ENCODE measurements around the gene SPC24.
"Not testable (repeated sequence)": the region's sequence is repeated elsewhere in the genome, so short reads cannot be mapped to it uniquely, and the experiment has no call there.

SPC24 gene

DNA sequence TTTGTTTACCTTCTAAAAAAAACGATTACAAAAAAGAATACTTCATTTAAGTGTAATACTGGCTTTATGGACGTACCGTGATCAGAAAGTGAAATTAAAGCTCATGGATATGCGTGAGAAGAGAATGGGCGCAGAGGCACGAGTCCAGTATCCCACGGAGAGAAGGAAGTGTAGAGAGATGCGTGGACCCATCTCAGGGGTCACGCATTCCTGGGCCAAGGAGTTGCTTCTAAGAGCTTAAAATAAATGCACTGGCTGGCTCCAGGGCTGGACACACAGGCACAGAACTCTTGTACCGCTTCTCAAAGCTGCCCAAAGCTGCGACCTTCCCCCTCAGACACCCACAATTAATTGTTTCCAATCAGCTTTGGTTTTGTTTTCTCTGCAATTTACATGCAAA is 8.7 kb upstream of the SPC24 start:
- no peak for DNase-seq

DNA sequence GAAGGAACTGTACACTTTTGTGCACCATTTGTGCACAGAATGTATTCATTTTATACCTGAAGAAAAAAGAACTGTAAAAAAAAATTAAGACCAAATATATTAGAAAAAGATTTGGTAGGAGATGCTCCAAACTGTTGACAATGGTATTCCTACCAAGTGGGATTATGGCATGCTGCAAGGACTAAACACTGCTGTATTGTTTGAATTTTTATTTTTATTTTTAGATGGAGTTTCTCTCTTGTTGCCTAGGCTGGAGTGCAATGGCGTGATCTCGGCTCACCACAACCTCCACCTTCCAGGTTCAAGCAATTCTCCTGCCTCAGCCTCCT is 4.8 kb upstream of the SPC24 start:
- DNase-seq, result not testable (repeated sequence)

DNA sequence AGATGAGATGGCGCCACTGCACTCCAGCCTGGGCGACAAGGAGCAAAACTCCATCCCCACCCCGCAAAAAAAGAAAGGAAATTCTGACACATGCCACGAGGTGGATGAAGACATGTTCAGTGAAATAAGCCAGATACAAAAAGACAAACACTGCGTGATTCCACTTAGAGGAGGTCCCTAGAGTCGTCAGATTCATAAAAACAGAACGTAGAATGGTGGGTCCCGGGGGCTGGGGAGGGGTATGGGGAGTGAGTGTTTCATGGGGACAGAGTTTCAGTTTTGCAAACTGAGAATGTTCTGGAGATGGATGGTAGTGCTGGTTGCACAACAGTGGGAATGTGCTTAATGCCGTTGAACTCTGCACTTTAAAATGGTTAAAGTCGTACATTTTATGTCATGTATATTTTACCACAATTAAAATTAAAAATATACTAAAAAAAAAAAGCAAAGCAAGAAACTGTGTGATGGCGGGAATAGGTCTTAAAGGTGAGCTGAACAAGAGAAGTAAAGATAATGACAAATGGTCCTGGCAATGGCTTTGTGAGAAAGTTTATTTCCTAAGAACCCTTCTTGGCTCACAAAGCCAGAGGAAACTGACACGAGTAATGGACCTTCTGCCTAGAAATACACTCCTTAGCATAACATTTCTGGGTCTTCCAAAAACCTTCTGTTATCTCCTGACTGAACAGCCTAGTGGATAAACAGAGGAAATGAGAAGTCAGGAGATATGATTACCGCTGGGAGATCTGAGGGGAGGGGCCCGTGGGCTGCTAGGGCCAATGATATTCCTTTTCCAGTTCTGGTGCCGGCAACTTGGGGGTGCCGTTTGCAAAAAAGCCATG is 4.2 kb upstream of the SPC24 start:
- DNase-seq, result no peak

DNA sequence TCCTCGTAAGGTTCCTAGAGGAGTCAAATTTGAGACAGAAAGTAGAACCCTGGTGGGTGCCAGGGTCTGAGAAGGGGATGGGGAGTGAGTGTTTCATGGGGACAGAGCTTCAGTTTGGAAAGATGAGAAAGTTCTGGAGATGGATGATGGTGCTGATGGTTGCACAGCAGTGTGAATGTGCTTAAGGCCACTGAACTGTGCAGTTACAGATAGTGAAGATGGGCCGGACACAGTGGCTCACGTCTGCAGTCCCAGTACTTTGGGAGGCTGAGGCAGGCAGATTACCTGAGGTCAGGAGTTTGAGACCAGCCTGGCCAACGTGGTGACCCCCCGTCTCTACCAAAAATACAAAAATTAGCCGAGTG is 917 bp downstream of the SPC24 start:
- no peak for DNase-seq

DNA sequence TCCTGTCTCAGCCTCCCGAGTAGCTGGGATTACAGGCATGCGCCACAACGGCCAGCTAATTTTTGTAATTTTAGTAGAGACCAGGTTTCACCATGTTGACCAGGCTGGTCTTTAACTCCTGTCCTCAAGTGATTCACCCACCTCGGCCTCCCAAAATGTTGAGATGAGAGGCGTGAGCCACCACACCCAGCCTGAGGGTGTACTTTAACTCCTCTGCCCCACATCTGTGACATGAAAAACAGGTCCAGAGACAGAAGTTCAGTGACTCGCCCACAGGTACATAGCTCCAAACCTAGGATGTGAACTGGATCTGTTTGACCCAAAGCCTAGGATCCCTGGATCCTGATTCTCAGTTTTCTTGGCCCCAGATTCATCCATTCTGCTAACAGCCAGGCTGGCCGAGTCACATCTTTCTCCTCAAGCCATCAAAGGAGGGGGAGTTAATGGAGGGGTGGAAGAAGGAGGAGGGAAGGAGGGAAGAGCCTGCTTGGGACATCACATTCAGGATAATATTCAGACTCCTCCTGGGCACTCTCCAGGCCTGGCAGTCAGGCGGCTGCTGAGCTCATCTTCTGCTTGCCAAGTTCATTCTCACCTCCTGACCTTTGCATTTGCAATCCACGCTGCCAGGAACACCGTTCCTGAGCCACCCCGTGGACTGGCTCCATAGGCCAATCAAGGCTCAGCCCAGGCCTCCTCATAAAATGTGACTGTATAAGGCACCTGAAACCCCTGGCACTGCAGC is 3.1 kb downstream of the SPC24 start:
- no peak for DNase-seq

DNA sequence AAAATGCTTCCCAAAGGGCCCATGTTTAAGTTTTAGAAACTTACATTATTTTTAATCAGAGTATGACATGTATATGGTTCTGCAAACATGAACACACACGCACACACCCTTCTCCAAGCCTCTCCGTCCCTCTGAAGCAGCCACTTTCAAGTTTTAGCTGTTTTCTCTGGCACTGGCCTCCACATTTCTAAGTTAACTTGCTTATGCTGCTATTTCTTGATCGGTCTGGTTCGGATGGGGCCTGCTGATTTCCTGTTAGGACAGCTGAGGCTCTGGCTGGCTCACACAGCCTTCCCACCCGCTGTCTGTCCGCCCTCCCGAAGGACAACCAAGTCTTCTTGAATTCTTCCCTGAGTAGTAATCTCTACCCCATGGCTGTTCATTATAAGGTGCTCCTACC is 4.4 kb downstream of the SPC24 start:
- no peak for DNase-seq

DNA sequence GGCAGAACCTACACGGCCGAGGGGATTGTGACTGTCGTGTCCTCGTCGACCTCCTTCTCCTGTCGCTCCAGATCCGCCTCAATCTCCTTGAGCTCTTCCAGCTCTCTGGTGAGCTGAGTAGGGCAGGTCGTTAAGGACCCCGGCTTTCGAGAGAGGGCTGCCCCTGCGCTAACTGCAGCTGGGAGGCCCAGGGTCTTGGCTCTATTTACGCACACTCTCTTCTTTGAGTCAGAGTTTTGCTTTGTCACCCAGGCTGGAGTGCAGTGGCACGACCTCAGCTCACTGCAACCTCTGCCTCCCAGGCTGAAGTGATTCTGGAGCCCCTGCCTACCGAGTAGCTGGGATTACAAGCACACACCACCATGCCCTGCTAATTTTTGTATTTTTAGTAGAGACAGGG is 7.6 kb downstream of the SPC24 start:
- DNase-seq, result no peak

DNA sequence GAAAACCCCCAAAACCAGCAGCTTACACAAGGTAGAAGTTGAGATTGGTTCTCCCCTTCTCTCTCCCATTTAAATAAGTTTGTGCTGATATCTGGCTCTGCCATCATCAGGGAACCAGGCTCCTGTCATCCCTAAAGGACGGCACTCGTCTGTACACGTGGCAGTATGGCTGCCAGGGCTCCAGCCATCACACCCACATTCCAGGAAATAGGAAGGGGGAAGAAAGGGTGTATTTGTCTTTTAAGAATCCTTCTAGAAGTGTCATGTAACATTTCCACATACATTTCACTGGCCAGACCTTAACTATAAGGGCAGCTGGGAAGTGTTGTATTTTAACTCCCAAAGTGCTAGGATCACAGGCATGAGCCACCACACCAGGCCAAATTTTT is 10.1 kb downstream of the SPC24 start:
- no peak for DNase-seq

DNA sequence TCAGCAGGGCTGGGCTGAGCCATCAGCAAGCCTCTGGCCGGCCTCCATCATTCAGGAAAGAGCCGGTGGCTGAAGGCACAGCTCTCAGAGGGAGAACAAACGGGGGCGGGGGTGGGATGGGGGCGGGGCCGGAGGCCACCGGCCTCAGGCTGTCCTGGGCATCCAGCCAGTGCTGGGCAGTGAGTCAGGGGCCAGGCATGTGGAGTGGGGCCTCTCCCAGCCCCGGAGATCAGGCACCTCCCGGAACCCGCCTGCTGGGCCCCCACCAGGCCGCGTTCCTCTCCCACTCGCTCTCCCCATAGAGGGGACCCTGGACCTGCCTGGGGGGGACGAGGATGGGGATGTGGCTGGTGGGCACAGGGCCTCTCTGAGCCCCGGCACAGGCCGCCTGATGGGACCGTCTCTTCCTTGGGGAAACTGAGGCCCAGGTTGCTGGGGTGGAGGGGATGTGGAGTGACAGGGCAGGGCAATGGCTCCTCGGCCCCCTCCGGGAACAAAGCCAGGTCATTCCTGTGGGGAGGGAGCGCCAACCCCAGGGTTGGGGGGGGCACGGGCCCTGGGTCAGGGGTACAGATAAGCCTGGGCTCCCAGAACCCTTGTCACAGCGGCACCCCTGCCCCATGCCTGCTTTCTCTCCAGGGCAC is 12.9 kb downstream of the SPC24 start:
- no peak for DNase-seq

DNA sequence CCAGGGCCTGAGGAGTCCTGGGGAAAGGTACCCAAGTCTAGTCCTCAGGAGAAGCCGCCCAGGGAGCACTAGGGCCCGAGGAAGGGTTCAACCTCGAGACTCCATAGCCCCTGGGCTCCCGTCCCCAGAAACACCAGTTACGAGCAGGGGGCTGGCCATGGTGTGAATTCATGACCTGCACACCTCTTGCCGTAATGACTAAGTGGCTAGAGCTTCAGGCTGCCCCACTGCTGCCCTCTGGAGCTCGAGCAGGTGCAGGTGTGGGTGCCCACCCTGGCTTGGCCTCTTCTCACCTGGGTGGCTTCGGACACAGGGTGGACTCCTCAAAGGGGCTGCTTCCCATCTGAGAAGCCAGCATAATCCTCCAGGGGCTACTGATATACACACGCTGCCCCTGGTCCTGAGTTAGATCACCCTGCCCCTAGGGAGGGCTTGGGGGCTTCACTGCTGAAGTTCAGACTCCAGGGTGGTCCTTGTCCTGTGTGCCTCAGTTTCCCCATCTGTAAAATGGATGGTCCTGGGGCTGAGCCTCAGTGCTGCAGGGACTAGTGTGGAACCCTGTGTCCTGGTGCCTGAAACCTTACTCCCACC is 13.6 kb downstream of the SPC24 start:
- no peak for DNase-seq

DNA sequence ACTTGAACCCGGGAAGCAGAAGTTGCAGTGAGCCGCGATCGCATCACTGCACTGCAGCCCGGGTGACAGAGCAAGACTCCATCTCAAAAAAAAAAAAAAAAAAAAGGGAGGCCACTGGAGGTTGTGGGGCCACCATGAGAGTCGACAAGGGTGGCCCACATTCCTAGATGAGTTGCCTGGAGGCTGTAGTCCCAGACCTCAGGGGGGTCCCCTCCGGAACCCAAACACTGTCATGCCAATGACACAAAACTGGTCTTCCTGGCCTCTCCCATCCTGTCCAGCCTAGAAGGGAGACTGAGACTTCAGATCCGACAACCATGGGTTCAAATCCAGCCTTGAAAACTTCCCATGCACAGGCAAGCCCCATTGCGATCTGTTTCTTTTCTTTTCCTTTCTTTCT is 14.7 kb downstream of the SPC24 start:
- DNase-seq, result no peak

DNA sequence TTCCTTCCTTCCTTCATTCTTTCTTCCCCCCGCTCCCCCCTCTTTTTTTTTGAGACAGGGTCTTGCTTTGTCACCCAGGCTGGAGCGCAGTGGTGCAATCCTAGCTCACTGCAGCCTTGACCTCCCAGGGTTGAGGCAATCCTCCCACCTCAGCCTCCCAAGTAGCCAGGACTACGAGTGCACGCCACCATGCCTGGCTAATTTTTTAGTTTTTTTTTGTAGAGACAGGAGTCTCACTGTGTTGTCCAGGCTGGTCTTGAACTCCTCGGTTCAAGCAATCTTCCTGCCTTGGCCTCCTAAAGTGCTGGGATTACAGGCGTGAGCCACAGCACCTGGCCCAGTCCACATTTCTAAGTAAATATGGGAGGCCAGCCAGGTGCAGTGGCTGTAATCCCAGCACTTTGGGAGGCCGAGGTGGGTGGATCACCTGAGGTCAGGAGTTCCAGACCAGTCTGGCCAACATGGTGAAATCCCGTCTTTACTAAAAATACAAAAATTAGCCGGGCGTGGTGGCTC is 15.5 kb downstream of the SPC24 start:
- not testable (repeated sequence) for DNase-seq

DNA sequence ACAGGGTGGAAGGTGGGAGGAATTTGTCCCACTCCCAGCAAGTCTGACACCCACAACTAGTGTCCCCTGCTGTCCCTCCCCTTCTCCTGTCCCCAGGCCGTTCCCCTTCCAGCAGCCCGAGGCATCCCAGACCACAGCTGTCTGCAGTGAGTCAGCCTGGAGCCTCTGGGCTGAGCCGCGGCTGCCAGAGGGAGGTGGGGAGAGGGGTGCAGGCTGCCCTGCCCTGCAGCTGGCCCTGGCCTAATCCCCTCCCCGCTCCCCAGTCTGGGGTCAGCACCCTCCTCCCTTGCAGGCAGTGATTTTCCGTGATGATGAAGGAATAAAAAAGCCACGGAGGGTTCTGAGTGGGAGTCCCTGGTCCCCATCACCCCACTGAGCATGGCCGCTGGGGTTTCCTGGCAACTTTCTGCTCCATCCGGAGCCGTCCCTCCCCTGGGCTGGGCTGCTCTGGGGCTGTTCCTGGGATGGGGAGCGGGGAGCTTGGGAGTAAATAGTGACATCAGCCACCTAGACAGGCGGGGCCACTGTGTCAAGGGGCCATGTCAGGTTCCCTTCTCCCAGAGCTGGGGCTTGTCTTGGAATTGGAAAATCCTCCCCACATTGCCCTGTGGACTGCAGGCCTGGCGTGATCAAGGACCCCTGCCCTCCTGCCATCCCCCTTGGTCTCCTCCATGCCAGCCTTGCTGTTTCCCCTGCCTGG is 16.8 kb downstream of the SPC24 start:
- DNase-seq, result peak; percentile 63

DNA sequence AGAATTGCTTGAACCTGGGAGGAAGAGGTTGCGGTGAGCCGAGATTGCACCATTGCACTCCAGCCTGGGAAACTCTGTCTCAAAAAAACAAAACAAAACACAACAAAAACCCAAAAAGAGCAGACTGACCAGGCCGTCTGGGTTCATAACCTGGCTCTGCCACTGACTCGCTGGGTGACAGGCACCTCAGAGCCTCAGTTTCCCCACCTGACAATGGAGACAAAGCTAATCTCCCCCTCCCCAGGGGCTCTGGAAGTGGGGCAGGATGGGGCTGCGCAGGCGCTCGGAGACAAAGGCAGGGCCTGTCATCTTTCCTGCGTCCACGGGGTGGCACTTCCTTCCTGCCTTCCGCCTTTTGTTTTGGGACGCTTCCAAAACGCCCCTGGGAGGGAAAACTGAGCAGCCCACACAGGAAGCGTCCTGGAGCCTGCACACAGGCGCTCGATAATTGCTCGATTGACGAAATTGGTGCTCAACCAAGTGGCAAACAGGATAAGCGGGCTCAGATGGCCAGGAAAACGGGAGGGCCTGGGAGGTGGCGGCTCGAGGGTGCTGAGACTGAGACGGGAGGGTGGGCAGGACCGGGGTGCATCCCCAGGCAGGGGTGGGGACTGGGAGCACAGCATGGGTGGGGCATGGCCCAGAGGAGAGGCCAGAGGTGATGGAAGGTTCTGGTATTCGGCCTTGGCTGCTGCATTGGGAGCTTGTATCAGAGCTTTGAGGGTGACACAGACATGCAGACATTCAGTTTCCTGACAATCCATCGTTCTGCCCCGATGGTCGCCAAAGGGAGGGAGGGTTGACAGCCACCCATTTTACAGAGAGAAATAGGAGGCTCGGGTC is 17.8 kb downstream of the SPC24 start:
- DNase-seq, result peak; percentile 85

DNA sequence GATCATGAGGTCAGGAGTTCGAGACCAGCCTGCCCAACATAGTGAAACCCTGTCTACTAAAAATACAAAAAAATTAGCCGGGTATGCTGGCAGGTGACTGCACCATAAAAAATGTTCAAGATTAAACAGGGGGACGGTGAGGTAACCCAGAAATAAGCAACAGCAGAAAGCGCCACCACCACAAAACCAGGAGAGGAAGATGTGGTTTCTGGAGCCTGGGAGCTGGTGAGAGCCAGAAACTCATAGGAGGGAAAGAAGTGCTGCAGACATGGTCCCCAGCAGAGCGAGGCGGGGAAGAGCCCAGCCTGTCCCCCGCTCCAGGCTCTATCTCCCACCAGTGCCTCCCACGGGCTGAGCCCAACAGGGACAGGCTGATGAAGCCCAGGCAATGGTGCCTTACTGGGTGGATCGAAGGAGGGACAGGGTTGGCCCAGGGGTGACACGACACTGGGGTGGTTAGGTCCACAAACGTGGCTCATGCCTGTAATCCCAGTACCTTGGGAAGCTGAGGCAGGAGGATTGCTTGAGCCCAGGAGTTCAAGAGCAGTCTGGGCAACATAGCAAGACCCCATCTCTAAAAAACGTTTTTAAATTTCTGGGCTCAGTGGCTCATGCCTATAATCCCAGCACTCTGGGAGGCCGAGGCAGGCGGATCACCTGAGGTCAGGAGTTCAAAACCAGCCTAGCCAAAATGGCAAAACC is 19.0 kb downstream of the SPC24 start:
- no peak for DNase-seq

DNA sequence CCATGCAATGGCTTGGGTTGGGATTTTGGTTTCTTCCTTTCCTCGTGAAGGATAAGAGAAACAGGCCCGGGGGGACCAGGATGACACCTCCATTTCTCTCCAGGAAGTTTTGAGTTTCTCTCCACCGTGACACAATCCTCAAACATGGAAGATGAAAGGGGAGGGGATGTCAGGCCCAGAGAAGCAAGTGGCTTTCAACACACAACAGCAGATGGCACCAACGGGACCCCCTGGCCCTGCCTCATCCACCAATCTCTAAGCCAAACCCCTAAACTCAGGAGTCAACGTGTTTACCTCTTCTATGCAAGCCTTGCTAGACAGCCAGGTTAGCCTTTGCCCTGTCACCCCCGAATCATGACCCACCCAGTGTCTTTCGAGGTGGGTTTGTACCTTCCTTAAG is 24.1 kb downstream of the SPC24 start:
- no peak for DNase-seq

DNA sequence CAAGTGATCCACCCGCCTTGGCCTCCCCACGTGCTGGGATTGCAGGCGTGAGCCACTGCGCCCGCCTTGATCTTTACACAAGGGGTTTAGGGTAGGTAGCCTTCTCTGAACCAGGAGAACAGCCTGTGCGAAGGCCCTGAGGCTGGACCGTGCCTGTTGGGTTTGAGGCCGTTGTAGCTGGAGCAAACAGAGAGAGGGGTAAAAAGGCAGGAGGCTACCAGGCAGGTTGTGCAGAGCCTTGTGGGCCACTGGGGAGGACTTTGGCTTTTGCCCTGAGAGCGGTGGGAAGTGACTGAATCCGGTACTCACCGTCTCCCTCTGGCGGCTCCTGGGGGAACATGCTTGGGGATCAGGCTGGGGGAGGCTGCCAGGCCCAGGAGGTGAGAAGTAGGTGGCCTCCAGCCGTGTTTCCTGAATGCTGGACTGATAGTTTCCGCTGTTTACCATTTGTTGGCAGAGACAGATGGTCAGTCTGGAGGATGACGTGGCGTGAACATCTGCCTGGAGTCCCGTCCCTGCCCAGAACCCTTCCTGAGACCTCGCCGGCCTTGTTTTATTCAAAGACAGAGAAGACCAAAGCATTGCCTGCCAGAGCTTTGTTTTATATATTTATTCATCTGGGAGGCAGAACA is 24.6 kb downstream of the SPC24 start:
- peak; percentile 60 for DNase-seq

DNA sequence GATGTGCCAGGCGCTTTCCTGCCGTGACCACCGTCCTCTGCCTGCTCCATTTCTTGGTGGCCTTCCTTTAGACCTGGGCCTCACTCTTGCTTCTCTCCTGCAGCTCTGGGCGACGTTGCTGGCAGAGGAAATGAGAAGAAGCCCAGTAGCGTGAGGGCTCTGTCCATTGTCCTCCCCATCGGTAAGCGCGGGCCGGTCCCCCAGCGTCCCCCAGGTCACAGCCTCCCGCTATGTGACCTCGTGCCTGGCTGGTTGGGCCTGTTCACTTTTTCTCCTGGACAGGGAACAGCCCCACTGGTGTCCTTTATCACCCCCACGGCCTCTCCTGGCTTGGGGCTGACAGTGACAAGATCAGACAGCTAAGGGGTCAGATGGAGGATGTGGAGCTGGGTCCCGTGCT is 27.7 kb downstream of the SPC24 start:
- no peak for DNase-seq

DNA sequence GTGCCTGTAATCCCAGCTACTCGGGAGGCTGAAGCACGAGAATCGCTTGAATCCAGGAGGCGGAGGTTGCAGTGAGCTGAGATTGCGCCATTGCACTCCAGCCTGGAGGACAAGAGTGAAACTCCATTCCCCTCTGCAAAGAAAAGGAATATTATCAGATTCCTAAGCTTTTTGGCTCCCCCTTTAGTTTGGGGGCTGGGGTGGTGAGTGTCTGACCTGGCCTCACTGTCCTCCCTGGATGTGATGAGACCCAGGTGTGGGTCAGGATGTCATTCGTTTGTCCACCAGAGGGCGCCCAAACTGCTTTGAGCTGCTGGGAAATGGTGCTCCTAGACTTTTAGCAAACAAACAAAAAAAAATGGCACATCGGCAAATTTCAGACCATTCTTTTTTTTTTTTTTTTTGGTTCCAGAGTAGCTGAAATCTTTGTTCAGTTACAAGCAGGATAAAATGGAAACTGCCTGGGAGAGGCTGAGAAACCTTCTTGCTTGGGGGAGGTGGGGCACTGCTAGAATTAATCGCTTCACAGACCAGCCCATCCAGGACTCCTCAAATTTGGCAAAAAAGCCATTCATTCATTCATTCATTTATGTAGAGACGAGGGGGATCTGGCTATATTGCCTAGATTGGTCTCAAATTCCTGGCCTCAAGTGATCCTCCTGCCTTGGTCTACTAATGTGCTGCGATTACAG is 29.4 kb downstream of the SPC24 start:
- DNase-seq, result peak; percentile 68

DNA sequence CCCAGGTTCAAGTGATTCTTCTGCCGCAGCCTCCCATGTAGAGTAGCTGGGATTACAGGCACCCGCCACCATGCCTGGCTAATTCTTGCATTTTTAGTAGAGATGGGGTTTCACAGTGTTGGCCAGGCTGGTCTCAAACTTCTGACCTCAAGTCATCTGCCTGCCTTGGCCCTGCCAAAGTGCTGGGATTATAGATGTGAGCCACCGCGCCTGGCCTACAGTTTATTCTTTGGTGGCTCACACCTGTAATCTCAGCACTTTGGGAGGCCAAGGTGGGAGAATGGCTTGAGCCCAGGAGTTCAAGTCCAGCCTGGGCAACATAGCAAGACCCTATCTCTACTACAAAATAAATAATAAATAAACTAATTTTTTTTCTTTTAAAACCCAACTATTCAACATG is 31.4 kb downstream of the SPC24 start:
- not testable (repeated sequence) for DNase-seq
